GM18505 (cell line): Measurements from ENCODE around the gene SAP30L.

Experiments
- ATAC-seq: cut with Tn5 transposase; IDR thresholded peaks from one replicate; pipeline ENCODE4 v1.9.1; 2021; ENCODE audit not compliant: unreplicated experiment
- POLR2A ChIP-seq: IDR thresholded peaks from 4 replicates; pipeline ENCODE4 v1.6.1; 2011; ENCODE audit warnings: borderline replicate concordance; ENCODE audit not compliant: insufficient read depth, insufficient read length; ENCODE audit errors: extremely low read depth

Gene SAP30L

GRCh38 chr5:154482528-154483449 lies 37.0 kb downstream of the SAP30L start:
- no peak for TF ChIP-seq POLR2A

DNA sequence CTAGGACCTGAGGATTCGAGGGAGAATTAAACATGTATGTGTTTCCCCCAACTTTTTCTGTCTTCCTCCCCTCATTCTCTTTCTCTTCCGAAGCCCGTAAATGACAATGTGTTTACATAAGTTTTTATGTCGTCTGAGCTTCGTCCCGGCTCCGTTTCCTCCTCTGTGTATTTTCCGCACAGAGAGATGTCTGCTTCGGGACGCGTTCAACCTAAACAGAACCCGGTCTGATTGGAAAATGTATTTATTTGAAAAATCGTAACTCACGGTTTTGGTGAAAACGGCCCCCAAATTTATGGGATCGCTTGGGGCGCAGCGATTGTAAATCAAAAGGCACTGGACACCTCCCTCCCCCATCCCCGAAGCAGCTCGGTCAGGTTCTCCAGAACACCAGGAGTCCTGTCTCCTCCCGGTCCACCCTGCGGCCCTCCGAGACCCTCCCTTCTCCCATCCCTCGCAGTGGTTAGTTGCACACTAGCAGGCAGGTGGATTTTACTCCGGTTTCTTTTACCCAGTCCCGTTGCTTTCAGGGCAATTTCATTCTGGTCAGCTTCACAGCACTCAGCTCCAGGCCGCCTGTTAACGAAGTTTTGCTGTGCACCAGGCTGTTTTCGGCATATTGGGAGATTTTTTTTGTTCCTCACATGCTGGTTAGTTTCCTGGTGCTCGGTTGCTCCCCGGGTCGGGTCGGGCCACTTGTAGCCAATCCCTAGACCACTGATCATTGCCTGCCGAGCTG lies 38.0 kb downstream of the SAP30L start:
- ATAC-seq: no peak
- no peak for TF ChIP-seq POLR2A

More at GRCh38 chr5:154482528-154483449, 37.0 kb downstream of the SAP30L start:
- ATAC-seq: no peak

DNA sequence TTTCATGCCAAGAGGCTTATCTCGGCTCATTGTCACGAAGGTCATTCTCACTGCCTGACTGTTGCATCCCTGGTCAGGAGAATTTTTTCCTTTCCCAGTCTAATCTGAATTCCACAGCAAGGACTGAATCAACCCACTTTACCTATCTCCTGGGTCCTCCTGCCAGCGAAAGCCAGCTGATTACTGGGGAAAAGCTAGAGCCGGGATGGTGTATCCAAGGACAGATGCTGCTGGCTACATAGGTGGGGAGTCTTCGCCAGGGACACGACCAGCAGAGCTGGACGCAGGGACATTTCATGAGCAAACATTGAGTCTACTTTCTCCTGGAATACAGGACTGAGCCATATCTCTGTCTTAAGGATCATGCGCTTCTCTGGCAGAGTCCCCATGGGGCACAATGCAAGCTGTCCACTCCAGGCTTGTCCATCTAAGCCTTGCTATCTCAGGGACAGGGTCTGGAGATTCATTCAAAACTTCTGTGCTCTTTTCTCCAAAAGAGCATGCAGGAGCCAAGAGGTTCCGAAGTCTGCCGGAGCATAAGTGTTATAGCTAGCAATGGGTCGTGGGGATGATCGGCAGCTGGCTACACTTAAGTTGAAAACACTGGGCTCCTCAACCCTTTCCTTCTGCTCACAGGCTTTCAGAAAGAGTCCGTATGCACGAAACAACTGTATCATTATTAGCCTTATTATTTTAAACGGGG lies 38.7 kb downstream of the SAP30L start:
- no peak for TF ChIP-seq POLR2A
- ATAC-seq: no peak

GRCh38 chr5:154485096-154485491 lies 39.3 kb downstream of the SAP30L start:
- no peak for TF ChIP-seq POLR2A

DNA sequence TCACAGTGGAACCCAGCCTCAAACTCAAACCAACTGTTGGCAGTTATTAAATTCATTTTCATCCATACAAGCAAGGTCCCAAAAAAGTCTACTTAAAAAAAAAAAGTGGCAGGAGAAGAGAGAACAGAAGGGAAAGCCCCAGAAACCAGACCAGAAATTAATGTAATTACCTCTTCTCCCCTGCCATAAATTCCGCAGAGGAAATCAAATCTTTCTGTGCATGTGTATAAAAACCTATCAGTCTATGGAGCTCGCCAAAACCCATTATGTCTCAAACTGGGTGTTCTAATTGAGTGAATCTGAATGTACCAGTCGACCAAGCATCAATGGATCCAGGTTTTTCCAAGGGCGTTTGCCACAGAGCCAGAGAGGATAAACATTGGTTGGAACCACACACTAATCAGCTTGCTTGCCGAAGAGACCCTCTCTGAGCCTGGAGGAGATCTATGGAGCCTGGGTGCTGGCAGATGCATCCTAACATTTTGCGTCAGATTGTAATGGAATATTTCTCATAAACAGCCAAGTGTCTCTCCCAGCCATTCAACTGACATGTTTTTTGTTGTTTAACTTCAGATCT lies 40.1 kb downstream of the SAP30L start:
- no peak for TF ChIP-seq POLR2A
- no peak for ATAC-seq

More at GRCh38 chr5:154485096-154485491, 39.3 kb downstream of the SAP30L start:
- ATAC-seq: no peak

DNA sequence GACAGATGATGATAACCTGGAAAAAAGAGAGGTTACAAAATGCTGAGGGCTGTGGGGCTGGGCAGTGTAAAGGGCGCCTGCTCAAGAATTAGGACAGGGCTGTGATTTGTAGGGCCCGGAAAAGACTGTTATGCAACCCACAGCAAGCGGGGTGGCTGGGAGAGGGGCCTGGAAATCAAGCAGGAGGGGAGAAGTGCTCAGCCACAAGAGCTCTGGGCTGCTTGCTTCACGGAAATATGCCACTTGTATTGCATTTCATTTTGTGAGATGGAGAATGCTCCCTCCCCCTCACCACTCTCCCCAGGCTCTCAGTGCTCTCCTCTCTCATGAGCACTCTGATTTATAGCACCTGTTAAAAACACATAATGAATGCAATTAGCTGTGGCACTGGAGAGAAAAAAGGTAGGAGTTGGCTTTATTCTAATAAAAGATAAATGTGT lies 40.6 kb downstream of the SAP30L start:
- no peak for ATAC-seq

GRCh38 chr5:154487541-154487940 lies 41.7 kb downstream of the SAP30L start:
- TF ChIP-seq POLR2A: no peak
- peak; percentile 94 for ATAC-seq

More for the DNA sequence above, 40.6 kb downstream of the SAP30L start:
- TF ChIP-seq POLR2A: no peak

GRCh38 chr5:154491941-154492340 lies 46.1 kb downstream of the SAP30L start:
- no peak for ATAC-seq
- TF ChIP-seq POLR2A: no peak

DNA sequence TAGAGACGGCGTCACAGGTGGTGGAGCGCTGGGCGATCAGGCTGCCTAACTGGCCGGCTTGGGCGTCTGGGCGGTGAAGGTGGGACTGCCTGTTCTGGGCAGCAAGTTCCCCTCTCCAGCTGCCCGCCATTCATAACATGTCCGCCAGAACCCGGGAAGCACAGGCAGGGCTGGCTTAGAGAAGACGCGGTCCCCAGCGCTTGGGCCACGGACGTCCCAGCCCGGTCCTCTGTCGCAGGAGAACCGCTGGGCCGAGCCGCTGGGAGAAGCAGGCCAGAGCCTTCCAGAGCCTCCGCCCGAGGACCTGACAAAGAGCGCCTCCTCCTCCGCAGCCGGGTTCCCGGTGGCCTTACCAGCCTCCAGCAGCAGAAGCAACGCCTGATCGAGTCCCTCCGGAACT lies 47.5 kb downstream of the SAP30L start:
- no peak for ATAC-seq
- no peak for TF ChIP-seq POLR2A

GRCh38 chr5:154494036-154494435 lies 48.2 kb downstream of the SAP30L start:
- ATAC-seq: no peak

DNA sequence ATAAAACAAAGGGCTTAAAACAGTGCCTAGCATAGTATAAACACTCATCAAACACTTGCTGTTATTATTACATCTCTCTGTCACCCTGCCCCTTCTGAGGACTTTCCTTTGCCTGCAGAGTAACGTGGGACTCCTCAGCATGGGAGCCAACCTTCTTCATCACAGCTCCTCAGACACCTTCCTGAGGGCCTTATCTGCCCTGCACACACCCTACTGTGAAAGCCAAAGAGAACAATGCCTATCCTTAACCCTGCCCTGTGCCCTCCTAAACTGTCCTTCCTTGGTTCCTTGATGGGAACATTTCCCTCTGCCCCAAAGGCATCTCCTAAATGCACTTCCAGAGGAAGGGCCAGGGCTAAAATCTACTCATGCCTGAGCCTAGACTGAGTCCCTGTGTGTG lies 52.8 kb downstream of the SAP30L start:
- no peak for ATAC-seq
- no peak for TF ChIP-seq POLR2A

More at GRCh38 chr5:154494036-154494435, 48.2 kb downstream of the SAP30L start:
- no peak for TF ChIP-seq POLR2A

DNA sequence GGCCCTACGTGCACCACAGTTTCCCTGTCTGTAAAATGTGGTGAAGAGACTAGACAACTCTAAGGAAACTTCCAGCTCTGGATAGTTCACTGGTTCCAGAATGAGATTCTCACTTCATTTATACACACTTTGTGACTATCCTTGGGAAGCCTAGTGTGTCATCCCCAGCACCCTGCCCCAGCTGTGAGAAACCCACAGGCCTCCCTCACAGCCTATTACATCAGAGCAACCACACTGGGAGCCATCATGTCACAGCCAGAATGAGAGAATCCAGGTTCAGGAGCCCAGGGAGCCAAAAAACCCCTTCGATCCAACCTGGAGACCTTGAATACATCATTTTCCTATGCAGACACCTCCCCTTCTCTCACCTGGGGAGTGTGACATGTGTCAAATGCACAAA lies 53.2 kb downstream of the SAP30L start:
- ATAC-seq: no peak
- TF ChIP-seq POLR2A: no peak

- no peak for ATAC-seq
- TF ChIP-seq POLR2A: no peak
Observed at GRCh38 chr5:154501566-154501965, 55.8 kb downstream of the SAP30L start.
